ENCODE data around the gene ERI2. TPM values are rescaled to one million over a fixed set of nuclear protein-coding genes. Genes with fewer than 3 reads are reported as not detected.

Gene ERI2
- total and polyA plus RNA-seq, 7 donors: 7.2 to 24.3 (median 16.4) TPM

DNA sequence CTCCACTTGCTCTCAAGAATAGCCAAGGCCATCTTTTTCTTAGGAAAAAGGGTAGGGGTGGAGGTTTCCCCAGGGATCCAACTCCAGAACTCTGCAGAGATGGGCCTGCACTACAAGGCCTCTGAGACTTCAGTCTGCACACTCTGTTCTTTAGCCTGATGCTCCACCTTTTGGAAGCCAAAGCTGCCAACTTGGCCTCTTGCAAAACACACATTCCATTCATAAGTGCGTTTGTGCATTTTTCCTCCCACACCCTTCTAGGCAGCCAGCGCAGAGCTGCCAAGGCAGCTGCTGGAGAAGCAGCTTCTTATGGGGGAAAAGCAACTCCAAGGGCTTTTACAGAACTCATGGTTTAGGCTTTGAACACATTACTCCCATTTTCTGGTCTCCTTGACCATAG, 45.3 kb upstream of the ERI2 start:
- peaks cover 0 to 10% (median 3%) of the 10 kb centered on the region in 4 donors for H3K36me3 ChIP-seq
- DNase-seq: peak; percentile 94
- intact Hi-C loops (cut with DNase I): loop anchor here (2.0 to 5.0 kb wide), 3 partner anchors 47 to 311 kb away; partner anchors contain the start of genes DCUN1D3 and LYRM1
- peak overlapping the region; percentile 79 to 90 (median 82) for H3K27ac ChIP-seq
- no peaks in the 10 kb centered on the region for H3K9me3 ChIP-seq
- no peak overlapping the region for H3K4me3 ChIP-seq
- H3K27me3 ChIP-seq: no peaks in the 10 kb centered on the region
- TF ChIP-seq POLR2AphosphoS5 (IDR thresholded peaks at IDR 0.05) (peak; percentile 75 to 82 (median 82)), EP300 (IDR thresholded peaks at IDR 0.05) (peak in 2 of 4 donors; percentile 10 to 76)
- TF ChIP-seq, protein P1, sequence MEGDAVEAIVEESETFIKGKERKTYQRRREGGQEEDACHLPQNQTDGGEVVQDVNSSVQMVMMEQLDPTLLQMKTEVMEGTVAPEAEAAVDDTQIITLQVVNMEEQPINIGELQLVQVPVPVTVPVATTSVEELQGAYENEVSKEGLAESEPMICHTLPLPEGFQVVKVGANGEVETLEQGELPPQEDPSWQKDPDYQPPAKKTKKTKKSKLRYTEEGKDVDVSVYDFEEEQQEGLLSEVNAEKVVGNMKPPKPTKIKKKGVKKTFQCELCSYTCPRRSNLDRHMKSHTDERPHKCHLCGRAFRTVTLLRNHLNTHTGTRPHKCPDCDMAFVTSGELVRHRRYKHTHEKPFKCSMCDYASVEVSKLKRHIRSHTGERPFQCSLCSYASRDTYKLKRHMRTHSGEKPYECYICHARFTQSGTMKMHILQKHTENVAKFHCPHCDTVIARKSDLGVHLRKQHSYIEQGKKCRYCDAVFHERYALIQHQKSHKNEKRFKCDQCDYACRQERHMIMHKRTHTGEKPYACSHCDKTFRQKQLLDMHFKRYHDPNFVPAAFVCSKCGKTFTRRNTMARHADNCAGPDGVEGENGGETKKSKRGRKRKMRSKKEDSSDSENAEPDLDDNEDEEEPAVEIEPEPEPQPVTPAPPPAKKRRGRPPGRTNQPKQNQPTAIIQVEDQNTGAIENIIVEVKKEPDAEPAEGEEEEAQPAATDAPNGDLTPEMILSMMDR (IDR thresholded peaks at IDR 0.05): no peak
- peaks cover 0 to 55% (median 45%) of the 10 kb centered on the region in 4 donors for H3K4me1 ChIP-seq
- 16 to 61% methylated on average over 2 of the region's 2 CpGs for WGBS, 2 donors

DNA sequence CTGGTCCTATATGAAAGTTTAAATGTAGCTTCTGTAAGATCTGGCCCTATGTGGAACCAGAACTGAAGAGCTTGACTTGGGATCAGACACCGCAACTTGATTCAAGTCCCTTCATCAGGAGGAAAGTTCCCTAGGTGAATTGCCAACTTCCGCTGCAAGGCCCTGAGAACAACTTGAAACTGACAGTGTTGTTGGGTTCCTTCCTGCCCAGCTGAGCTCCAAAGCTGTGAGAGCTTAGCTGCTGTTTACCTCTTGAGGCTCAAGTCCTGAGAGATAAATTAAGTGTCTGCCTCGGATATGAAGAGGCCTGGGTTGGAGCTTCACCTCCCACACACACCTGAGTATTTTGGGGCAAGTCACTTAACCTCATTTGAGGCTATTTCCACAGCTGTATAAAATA, 44.7 kb upstream of the ERI2 start:
- intact Hi-C loops (cut with DNase I): loop anchor here (1.0 to 5.0 kb wide), 4 partner anchors 46 to 311 kb away; partner anchors contain the start of genes DCUN1D3 and LYRM1
- Histone ChIP-seq H3K36me3 (peaks cover 0 to 10% (median 3%) of the 10 kb centered on the region in 4 donors), H3K27ac (peak overlapping the region; percentile 79 to 90 (median 82)), H3K4me1 (peaks cover 0 to 55% (median 45%) of the 10 kb centered on the region in 4 donors), H3K9me3 (no peaks in the 10 kb centered on the region), H3K4me3 (no peak overlapping the region), H3K27me3 (no peaks in the 10 kb centered on the region)
- 77 to 80% methylated on average over 3 of the region's 3 CpGs for WGBS, 2 donors
- TF ChIP-seq EP300 (IDR thresholded peaks at IDR 0.05): no peak
- TF ChIP-seq POLR2AphosphoS5 (IDR thresholded peaks at IDR 0.05): no peak
- DNase-seq: no peak

DNA sequence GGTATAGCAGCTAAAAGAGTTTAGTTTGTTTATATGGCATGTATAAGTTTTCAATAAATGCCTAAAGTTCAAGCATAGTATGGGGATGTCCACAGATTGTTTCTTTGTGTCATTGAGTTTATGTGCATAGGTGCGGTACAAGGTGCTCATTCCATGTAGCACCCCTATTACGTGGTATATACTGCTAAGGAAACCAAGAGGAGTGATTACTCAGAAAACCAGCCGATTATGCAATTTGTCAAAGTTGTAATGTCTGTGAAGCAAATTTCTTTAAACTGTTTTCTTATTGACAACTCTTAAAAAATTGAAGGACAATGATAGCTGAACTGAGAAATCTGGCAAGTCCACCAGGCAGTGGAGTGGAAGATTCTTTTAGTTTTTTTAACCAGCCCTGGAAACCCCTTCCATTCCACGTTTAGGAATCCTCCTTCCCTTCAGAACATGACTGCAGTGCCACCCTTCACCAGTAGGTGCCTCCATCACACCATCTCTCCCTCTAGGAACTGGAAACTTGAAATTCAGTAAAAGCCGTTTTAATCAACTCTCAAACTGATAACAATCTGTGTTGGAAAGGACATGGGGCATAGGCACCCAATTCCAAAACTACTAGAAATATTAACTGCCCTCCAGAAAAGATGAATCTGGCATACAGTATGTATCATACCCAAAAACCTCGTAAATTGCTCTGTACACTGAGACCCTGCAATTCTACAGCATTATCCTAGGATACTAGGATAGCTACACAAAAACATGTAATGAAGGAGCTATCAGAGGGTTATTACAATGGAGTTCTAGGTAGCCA, 43.5 kb upstream of the ERI2 start:
- Histone ChIP-seq H3K4me1 (peaks cover 0 to 49% (median 43%) of the 10 kb centered on the region in 4 donors), H3K27me3 (no peaks in the 10 kb centered on the region), H3K4me3 (no peak overlapping the region), H3K36me3 (peaks cover 0 to 4% (median 0%) of the 10 kb centered on the region in 4 donors), H3K27ac (peak overlapping the region; percentile 79 to 90 (median 82)), H3K9me3 (no peaks in the 10 kb centered on the region)
- intact Hi-C loops (cut with DNase I): loop anchor here (1.0 to 5.0 kb wide), 4 partner anchors 45 to 313 kb away; partner anchors contain the start of genes DCUN1D3 and LYRM1
- TF ChIP-seq EP300 (IDR thresholded peaks at IDR 0.05) (no peak), POLR2AphosphoS5 (IDR thresholded peaks at IDR 0.05) (peak in 2 of 4 donors; percentile 11 to 17), POLR2A (IDR thresholded peaks at IDR 0.05) (no peak)
- TF ChIP-seq, protein P1 (IDR thresholded peaks at IDR 0.05): peak; percentile 88 to 99 (median 98)
- WGBS, 2 donors: 45 to 52% methylated on average over 6 of the region's 6 CpGs
- peak; percentile 84 for DNase-seq

DNA sequence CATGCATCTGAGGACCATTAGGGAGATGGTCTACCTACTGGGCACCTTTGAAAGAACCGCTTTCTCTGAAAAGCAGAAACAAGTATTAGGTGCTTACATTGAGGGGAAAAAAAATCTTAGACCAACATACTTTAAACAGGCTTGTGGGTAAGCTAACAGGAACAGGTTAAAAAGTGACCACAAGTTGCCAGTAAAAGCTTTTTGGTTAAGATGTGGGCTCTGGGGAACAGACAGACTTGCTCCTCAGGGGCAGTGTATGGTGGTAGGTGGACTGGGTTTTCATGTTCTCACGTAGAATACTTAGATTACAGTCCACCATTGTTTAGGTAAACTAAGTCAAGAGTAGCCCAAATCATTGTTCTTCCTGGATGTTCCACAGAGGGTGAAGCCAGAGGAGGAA, 41.3 kb upstream of the ERI2 start:
- no peaks in the 10 kb centered on the region for H3K36me3 ChIP-seq

DNA sequence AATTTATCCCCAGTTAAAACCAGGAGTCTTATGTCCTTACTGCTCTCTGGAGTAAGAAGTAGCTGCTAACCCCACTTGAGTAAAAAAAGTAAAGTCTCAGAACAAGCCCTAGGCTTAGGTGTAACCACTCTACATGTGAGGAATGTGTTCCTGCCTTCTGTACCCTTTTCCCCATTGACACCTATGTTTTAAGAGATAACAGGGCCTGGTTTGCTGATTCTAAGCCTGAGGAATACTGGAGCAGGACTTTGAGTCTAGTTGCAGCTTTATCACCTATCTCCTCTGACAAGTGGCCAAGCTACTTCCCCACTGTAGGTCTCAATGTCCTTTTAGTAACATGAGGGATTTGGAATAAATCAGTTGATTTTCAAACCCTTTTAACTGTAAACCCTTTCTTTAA, 40.3 kb upstream of the ERI2 start:
- H3K4me1 ChIP-seq: peaks cover 0 to 21% (median 19%) of the 10 kb centered on the region in 4 donors
- no peak for DNase-seq
- no peak overlapping the region for H3K4me3 ChIP-seq
- no peaks in the 10 kb centered on the region for H3K36me3 ChIP-seq
- TF ChIP-seq EP300 (IDR thresholded peaks at IDR 0.05): no peak
- TF ChIP-seq POLR2A (IDR thresholded peaks at IDR 0.05): no peak
- TF ChIP-seq, protein P1 (IDR thresholded peaks at IDR 0.05): no peak
- no peak for TF ChIP-seq POLR2AphosphoS5 (IDR thresholded peaks at IDR 0.05)
- no peak overlapping the region for H3K27ac ChIP-seq
- intact Hi-C loops (cut with DNase I): no loop called here
- no peaks in the 10 kb centered on the region for H3K27me3 ChIP-seq
- no peaks in the 10 kb centered on the region for H3K9me3 ChIP-seq

More for the DNA sequence above, 41.3 kb upstream of the ERI2 start:
- Histone ChIP-seq H3K4me1 (peaks cover 0 to 30% (median 29%) of the 10 kb centered on the region in 4 donors), H3K27ac (no peak overlapping the region), H3K9me3 (no peaks in the 10 kb centered on the region), H3K27me3 (no peaks in the 10 kb centered on the region), H3K4me3 (no peak overlapping the region)
- DNase-seq: no peak
- WGBS, 2 donors: 64 to 83% methylated on average over 2 of the region's 2 CpGs
- TF ChIP-seq EP300 (IDR thresholded peaks at IDR 0.05) (no peak), POLR2AphosphoS5 (IDR thresholded peaks at IDR 0.05) (no peak), POLR2A (IDR thresholded peaks at IDR 0.05) (no peak)
- TF ChIP-seq, protein P1 (IDR thresholded peaks at IDR 0.05): no peak
- intact Hi-C loops (cut with DNase I): no loop called here
